ENCODE results near the gene GPR3. TPM values are rescaled to one million over a fixed set of nuclear protein-coding genes. Genes with fewer than 3 reads are reported as not detected.
"Not testable (repeated sequence)": the region's sequence is repeated elsewhere in the genome, so short reads cannot be mapped to it uniquely, and the experiment has no call there.

Gene GPR3
- total RNA-seq, 1 donor from 2014 or later: 0.39 TPM

DNA sequence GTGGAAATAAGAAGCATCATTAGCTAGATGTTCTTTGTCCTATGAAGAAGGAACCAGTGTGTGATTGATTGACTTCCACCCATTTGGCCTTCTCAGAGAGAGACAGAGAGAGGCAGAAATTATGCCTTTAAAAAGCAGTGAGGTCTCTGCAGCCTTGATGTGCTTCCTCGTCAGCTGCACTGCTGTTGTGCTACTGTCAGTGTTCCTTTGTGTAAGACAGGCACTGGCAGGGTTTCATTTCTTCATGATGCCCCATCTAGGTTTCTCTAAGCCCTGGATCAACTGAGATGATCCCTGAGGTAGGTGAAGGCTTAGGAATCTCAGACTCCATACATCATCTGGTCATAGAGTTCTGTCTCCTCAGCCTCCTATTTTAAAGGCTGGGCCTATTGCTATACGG lies 34.9 kb downstream of the GPR3 start:
- no peak for DNase-seq (ENCODE audit: low read depth in 2 of 2)

DNA sequence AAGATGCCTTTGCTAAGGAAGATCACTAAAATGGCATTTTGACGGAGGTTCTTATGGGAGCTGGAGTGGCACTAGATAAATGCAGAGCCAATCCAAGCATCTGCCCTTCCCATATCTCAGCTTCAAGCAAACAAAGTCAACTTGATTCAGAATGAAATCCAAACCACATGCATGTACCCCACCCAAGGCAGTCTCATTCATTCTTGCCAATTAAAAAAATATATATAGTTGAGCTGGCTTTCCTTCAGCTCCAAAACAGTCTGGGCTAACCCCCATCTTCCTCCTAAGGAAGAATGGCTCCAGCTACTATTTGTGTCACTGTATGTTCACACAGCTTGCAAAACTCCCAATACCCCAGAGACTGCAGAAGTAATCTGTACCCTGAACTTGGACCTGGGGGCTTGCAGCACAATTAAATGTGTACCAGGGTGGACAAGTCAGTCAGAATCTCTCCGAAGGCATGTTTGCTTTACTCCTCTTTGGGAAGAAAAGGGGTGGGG lies 35.4 kb downstream of the GPR3 start:
- DNase-seq (ENCODE audit: low read depth in 2 of 2): no peak

- peak; percentile 86 to 88 for DNase-seq (ENCODE audit: low read depth in 2 of 2)
These were observed 36.0 kb downstream of the GPR3 start for GRCh38 chr1:27428316-27429028.

- DNase-seq (ENCODE audit: low read depth in 2 of 2): no peak
These were observed 36.6 kb downstream of the GPR3 start for GRCh38 chr1:27429029-27429425.

DNA sequence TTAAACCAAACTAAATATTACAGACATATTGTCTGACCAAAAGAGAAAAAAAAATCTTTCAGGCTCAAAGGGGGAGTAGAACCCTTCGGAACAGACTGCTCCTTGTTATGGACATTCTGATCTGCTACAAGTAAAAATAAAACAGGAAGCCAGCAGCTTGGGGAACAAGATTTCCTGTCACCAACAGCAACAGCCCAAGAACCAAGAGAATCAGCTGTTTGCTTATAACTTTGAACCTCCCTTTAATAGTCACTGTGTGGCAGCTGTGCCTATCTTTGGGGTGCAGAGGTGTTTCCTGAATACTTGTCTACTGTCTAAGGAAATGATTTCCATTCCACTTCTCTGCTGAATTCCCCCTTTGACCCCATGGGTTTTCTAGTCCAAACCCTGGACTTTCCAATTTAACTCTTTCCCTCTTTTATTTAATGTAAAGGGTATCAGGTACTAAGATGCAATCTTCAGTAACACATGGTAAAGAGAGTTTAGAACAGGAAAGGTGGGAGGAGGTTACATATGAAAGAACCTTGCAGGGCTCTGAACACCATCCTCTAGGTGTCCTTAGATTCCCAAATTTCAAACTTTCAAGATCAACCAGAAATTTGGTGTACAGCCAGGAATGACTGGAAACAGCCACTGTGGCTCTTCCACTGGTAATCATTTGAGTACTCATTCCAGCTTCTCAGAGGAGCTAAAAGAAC lies 38.6 kb downstream of the GPR3 start:
- DNase-seq (ENCODE audit: low read depth in 2 of 2): peak in 1 of 2 donors; percentile 80

DNA sequence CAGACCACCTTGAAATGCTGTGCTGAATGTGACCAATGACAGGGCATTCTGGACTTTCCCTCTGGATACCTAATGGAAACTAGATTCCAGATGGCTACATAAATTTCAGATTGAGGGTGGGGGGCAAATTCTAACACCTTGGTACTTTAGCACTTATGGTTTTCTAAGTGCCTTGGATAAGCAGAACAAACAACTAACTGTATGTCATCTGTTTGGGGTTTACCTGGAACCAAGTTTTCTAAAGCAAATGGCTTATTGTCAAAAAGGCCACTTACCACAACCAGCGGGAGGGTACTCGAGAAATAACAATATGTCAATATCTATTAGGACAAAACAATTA lies 39.1 kb downstream of the GPR3 start:
- DNase-seq (ENCODE audit: low read depth in 2 of 2): no peak

GRCh38 chr1:27432725-27433124 lies 40.3 kb downstream of the GPR3 start:
- not testable (repeated sequence) for DNase-seq (ENCODE audit: low read depth in 2 of 2)

- DNase-seq (ENCODE audit: low read depth in 2 of 2): no peak
These were observed 41.3 kb downstream of the GPR3 start for GRCh38 chr1:27433706-27434105.

DNA sequence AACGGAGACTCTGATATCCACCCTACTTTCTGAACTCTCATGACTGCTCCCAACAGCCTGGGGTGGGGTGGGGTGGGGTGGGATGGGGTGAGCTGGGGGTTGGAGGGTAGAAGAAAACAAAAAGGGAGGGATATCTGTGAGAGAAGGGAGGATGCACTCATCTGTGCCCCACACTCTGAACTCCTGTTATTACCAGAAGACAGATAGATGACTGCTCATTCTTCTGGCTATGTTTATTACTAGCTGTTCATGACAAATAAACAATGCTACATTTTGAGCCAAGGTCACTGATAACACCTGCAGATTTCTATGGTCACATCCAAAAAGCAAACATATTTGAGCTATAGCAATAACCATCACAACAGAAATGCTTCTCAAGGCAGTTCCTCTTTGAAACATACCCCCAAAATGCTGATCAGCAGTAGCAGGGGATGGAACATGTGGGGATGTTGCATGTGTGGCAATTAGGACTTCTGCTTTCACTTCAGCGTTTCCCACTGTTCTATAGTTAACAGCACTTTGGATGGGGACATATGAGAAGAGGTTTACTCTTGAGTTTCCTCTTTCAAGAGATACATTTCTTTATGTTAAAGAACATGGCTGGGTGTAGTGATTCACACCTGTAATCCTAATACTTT lies 43.3 kb downstream of the GPR3 start:
- DNase-seq (ENCODE audit: low read depth in 2 of 2): no peak

GRCh38 chr1:27436204-27437159 lies 44.1 kb downstream of the GPR3 start:
- peak in 1 of 2 donors; percentile 64 for DNase-seq (ENCODE audit: low read depth in 2 of 2)

DNA sequence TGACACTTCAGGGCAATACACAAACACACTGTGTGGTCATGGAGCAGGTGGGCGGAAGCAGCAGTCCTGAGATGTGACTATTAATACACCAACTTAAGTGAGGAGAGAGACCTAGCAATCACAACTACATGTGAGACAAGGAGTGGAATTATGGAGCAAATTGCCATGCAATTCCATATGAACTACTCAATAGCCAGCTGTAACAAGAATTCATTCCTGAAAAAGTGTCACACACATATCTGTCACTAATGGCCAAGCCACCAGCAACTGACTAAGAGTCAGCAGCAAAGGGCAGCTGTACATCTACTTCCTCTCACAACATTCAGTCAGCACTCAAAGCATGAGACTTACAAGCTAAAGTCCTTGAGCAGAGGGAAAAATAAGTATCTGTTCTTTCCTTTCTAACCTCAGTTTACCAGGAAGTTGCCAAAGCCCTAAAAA lies 46.2 kb downstream of the GPR3 start:
- DNase-seq (ENCODE audit: low read depth in 2 of 2): peak in 1 of 2 donors; percentile 39

DNA sequence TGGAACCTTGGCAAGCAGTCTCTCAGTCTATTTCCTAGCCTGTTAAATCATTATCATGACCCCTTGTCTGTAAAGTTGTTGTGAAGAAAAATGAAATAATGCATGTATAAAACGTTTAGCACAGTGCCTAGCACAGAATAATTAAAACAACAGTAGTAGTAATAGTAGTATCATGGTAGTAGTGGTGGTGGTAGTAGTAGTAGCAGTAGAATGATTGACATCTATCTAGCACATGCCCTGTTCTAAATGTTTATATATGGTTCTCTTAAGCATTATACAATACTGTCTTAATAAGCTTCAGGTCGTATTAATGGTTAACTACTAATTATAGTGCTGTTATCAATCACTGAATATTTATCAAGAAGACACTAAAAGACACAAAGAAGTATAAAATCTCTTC lies 46.7 kb downstream of the GPR3 start:
- DNase-seq (ENCODE audit: low read depth in 2 of 2): no peak

DNA sequence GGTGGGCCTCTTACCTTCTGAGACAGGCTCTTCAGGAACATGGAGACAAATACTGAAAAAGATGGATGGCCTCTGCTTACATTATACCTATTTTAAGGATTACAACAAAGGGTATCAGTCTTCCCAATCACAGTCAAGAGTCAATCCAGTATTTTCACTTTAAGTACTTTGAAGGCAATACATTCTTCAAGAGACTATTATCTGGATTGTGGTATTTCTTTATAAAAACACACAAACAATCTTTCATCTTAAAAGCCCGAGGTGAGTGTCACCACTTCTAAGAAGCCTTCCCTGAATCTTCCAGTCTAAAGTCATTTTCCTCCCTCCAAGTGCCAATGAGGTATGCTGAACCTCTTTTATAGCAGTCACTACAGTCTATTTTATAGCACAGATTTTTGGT lies 52.2 kb downstream of the GPR3 start:
- DNase-seq (ENCODE audit: low read depth in 2 of 2): no peak

Other genes starting within 250 kb of the GPR3 start
- 3.9 and 6.8 TPM in 2 replicates for gene SLC9A1, start 237.5 kb upstream of the GPR3 start, total RNA-seq
- gene WDTC1, start 158.0 kb upstream of the GPR3 start, total RNA-seq: 18.5 and 31.1 TPM in 2 replicates
- 20.9 and 38.1 TPM in 2 replicates for gene TMEM222, start 70.5 kb upstream of the GPR3 start, total RNA-seq
- under 0.01 and 0.13 TPM in 2 replicates for gene SYTL1, start 50.6 kb upstream of the GPR3 start, total RNA-seq
- 3.3 and 4.0 TPM in 2 replicates for gene MAP3K6, start 25.7 kb upstream of the GPR3 start, total RNA-seq
- gene FCN3, start 17.8 kb upstream of the GPR3 start, total RNA-seq: not detected in 2 replicates
- gene CD164L2, start 9.3 kb upstream of the GPR3 start, total RNA-seq: not detected in 2 replicates
- gene WASF2, start 97.5 kb downstream of the GPR3 start, total RNA-seq: 33.1 and 54.5 TPM in 2 replicates
- gene AHDC1, start 211.5 kb downstream of the GPR3 start, total RNA-seq: 3.3 and 9.4 TPM in 2 replicates
- gene FGR, start 242.6 kb downstream of the GPR3 start, total RNA-seq: 0.13 and 0.25 TPM in 2 replicates